HG02571 (cell line): ENCODE measurements around the gene SYDE2.
"Not testable (repeated sequence)": the region's sequence is repeated elsewhere in the genome, so short reads cannot be mapped to it uniquely, and the experiment has no call there.

Experiments
- ATAC-seq: cut with Tn5 transposase; IDR thresholded peaks from one replicate; pipeline ENCODE4 v1.9.1; 2021; ENCODE audit warnings: mild to moderate bottlenecking, moderate library complexity; ENCODE audit not compliant: unreplicated experiment

SYDE2 gene

DNA sequence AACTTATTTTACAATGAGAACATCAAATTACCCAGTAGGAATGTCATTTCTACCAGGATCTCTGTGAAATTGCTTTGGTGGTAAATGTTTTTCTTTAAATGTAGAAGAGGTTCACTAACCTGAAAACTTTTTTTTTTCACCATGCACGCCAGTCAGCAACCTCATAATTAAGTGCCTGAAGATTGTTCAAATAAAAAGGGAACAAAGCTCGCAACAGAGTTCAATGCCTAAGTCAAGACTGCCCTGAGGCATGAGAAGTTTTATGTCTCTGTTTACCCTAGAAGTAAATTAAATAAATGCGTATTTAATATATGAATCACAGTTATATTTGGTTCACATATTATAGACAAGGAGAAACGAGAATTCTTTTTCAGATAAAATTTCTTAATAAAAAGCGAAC, 13.8 kb upstream of the SYDE2 start:
- ATAC-seq, result no peak

- no peak for ATAC-seq
These were observed 7.7 kb upstream of the SYDE2 start for GRCh38 chr1:85208488-85208887.

- no peak for ATAC-seq
These were observed 2.9 kb upstream of the SYDE2 start for GRCh38 chr1:85203573-85204171.

- ATAC-seq, result no peak
These were observed 2.0 kb upstream of the SYDE2 start for GRCh38 chr1:85202864-85203255.

GRCh38 chr1:85202092-85202863, 1.5 kb upstream of the SYDE2 start:
- no peak for ATAC-seq

- peak; percentile 44 for ATAC-seq
These were observed 700 bp upstream of the SYDE2 start for GRCh38 chr1:85201340-85202091.

- no peak for ATAC-seq
These were observed 951 bp downstream of the SYDE2 start for GRCh38 chr1:85199667-85200462.

DNA sequence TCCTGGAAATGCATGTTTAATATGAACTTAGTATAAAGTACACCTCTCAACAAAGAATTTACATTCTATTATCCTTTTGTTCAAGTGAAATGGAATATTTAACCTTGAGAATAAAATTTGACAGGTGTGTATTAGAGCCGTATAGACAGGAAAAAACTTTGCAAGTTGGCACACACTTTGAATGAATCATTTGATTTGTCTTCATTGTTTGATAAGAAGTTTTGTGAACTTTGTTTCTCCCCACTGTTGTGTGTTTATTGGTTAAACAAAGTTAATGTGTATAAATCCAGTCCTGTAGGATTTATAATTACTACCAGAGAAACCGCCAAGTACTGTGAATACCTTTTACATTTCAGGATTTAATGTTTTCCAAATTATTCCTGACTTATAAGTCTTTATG, 2.0 kb downstream of the SYDE2 start:
- ATAC-seq, result no peak

- ATAC-seq, result no peak
These were observed 4.5 kb downstream of the SYDE2 start for GRCh38 chr1:85196358-85196757.

- no peak for ATAC-seq
These were observed 5.1 kb downstream of the SYDE2 start for GRCh38 chr1:85195703-85196102.

- ATAC-seq, result not testable (repeated sequence)
These were observed 8.7 kb downstream of the SYDE2 start for GRCh38 chr1:85192129-85192528.

DNA sequence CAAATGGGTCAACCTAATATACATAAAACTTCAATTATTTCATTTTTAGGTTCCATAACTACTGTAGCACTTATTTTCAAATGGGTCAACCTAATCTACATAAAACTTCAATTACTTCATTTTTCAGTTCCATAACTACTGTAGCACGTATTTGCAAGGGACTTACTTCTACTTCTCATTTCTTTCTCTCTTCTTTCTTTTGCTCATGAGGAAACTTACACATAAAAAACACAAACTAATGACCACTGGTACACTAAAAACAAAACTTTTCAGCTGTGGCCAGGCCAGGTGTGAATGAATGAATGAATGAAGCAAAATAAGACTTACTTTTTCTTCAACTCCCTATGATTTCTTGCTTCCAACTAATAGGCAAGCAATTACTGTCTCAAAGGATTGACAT, 11.7 kb downstream of the SYDE2 start:
- ATAC-seq, result no peak

- no peak for ATAC-seq
These were observed 12.3 kb downstream of the SYDE2 start for GRCh38 chr1:85188530-85188929.

- ATAC-seq, result not testable (repeated sequence)
These were observed 13.8 kb downstream of the SYDE2 start for GRCh38 chr1:85187021-85187420.

DNA sequence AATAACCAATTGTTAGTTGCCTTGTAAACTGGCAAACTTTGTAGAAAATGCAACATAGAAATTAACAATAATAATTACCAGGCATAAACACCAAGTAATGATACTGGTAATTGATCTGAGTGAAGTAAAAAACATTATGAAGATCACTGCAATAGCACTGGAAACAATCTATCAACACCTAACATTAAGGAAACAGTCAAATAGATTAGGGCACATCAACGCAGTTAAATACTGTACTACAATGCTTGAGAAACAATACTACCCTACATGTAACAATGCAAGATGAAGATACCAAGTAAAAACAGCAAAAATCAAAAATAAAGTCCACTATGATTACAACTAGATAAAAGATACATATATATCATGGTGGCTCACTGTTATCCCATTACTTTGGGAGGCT, 16.6 kb downstream of the SYDE2 start:
- no peak for ATAC-seq

DNA sequence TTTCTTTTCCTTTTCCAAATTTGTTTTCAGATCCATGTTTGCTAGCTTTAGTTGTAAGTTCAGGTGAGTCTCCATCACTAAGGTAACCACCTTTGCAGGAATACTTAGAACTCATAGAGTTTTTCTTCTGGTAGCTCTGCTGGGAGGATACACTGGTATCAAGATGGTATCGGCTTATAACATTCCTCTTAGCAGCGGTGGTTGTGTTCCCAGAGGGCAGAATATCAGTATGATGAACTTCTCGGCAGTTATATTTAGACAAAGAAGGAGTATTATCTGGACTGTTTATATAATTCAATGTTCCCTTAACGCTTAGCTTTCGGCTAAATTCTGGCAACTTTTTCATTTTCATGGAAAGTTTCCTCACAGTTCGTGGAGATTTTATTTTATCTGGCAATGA, 18.1 kb downstream of the SYDE2 start:
- no peak for ATAC-seq

DNA sequence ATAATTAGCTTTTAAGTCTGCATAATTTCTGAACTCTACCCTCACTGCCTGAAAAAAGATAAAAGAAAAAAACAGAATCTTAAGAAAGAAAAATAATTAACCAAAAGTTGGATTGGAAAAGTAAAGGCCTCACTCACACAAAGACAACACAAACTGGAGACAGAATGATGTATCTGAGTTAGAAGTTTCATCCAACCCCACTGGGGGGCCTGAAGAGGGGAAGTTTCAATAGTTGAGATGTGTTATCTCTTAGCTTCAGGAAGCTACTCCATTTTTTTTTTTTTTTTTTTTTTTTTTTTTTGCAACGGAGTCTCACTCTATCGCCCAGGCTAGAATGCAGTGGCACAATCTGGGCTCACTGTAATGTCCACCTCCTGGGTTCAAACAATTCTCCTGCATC, 19.9 kb downstream of the SYDE2 start:
- ATAC-seq, result no peak

GRCh38 chr1:85179522-85179921, 21.3 kb downstream of the SYDE2 start:
- ATAC-seq, result no peak

GRCh38 chr1:85178396-85178795, 22.4 kb downstream of the SYDE2 start:
- no peak for ATAC-seq

DNA sequence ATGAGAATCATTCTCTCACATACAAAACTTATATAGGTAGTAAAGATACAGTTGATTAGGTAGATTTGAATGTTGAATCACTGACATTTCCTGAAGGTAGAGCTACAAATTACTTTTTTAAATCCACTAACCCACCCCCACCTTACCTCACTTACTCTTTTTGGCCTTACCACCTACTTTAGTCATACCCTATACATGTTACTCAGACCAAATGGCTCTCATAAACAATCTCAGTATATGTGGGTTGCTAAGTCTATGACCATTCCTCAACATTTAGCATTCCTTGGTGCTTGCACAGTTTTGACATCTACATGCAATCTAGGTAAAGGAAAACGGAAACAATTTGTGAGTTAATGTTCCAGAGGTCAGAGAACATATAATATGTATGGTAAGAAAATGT, 26.3 kb downstream of the SYDE2 start:
- no peak for ATAC-seq

- no peak for ATAC-seq
These were observed 28.0 kb downstream of the SYDE2 start for GRCh38 chr1:85172684-85173337.
